HG02798 (cell line): Measurements from ENCODE around the gene PHF19.

Source experiments
- ATAC-seq: cut with Tn5 transposase; IDR thresholded peaks from one replicate; pipeline ENCODE4 v1.9.1; 2021; ENCODE audit warnings: mild to moderate bottlenecking; ENCODE audit not compliant: unreplicated experiment, poor library complexity

The PHF19 gene

DNA sequence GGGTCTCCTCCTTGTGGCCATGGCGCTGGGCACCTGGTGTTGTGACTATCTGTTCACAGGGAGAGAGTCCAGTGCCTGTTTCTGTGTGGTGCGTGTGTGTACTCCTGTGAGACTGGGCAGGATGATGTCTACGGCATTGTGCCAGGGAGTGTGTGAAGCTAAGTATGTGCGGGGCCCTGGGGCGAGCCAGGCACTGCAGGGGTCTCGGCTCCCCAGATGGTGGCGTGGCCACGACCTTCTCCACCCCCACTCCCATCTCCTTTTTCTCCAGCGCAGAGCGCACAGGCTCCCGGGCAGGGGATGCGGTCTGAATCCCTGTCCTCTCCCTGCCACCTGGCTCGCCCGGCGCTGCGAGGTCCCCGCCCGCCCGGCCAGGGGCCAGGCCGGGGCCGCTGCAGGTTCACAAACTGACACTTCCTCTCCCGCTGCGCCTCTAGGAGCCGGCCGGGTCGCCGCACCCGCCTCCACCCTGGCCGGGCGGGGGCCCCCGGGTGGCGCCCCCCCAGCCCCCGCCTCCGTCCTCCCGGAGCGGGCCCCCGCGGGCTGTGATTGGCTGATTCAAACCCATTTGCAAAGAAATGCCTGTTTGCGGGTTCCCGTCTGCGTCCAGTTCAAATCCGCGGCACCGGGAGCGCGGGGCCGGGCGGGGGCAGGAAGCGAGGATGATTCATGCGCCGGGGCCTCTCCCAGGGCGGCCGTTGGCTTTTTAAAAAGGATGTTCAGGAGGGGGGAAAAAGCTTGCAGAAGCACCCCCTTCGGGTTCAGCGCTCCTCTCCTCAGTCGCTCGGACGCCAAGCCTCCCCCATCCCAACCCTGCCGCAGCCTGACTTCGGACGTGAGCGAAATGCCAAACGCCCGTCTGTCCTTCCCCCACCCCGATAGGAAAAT lies 790 bp downstream of the PHF19 start:
- ATAC-seq = peak; percentile 69

DNA sequence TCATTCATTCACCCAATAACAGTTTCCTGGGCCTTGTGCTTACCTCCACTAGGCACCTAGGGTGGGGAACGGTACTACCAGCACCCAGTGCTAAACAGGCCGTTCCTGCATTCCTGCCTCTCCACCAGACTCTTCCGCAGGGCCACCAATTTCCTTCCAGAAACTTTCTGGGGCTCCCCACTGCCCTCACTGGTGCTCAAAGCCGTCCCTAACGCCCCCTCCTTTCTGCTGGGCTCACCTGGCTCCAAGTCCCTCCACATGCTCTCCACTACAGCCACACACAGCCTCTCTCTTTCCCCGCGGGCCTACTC lies 1.4 kb downstream of the PHF19 start:
- no peak for ATAC-seq

DNA sequence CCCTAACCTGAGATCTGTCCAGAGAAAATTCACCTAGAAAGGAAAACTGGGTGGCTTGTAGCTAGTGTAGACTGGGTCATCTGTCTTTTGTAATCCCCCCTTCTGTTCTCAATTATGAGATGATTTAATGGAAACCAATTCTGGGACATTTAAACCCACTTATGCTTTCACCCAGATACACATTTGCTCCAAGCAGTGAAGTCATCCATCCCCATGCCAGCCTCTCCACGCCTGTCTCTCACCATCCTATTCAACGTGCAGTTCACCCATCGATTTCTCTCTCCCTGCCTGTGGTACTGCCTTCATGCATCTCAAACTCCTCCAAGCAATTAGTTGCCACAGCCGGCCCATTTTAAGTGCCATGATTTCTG lies 1.8 kb downstream of the PHF19 start:
- no peak for ATAC-seq

DNA sequence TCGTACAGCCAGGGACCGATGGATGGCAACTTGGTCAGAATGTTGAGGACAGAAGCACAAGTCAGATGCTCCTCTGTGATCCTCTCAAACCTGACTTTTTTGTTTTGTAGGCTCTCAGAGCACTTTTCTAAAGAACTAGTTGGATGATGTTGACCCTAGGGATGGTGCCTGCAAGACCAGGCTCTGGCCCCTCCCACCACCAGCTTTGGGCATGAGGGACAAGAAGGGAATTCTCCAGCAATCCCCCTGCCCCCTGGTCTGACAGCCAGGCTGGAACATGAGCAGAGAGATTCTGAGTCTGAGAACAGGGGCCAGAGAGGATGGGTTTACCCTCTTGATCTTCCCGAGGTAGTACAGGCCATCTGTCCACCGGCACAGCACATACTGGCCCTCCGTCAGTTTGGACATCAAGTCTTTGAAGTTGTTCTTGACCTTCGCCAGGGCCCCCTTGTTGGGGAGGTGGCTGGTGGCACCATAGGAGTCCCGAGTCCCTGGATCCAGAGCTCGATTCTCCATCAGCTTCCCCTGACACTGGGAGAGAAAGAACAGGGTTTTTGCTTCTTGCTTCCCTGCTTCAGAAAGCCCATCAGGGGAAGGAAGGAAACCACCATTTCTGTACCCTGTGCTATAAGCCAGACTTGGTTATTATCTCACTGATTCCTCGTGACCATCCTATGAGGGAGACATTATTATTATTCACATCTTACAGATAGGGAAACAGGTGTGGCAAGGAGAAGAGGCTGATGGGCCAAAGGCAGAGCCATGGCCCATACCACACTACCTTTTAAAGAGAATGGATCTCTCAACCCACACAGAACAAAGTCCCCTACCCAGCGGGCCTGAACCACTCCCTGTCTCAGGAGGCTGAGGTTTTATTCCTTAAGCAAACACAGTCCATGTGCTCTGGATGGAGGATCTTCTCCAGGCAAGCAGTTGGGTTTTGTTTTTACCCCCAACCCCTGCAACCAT lies 2.5 kb downstream of the PHF19 start:
- ATAC-seq = no peak

DNA sequence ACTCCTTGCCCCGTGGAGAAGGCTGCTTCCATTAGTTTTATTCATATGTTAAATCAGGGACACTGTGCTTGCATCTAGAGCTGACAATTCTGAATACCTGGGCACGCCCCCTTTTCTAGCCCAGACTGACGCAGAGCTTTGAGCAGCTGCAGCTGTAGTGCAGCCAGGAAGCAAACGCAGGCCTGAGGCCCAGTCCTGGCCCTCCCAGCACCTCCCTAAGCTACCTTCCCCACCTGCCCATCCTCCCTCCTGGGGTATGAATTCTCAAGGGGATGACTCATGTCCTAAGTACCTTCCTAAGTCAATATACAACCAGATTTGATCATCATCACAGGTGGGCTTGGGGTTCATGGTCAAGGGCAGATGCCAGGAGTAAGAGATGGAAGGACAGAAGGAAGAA lies 3.5 kb downstream of the PHF19 start:
- ATAC-seq = no peak

DNA sequence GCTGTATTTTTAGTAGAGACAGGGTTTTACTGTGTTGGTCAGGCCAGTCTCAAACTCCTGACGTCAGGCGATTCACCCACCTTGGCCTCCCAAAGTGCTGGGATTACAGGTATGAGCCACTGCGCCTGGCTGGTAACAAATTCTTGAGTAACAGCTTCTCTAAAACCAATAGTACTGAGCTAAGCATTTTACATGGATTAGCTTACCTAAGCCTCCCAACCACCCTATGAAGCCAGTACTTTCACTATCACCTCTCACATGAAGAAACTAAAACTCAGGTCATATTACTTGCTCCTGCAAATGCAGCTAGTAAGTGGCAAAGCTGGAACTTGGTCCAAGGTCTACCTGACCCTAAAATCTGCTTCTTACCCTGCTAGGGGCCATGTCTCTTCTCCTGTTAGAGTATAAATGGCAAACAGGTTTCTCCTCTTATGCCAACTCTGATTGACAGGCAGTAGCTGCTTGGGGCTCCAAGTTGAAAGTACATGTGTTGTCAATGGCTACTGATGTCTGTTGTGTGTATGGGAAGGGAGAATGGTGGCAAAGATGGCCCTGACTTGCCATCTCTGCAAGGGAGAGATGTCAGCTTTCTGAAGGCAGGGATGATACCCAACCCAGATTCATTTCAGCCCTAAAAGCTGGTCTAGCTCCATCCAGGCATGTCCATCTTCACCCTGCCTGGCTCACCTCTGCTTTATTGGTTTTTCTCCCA lies 4.0 kb downstream of the PHF19 start:
- ATAC-seq = no peak

DNA sequence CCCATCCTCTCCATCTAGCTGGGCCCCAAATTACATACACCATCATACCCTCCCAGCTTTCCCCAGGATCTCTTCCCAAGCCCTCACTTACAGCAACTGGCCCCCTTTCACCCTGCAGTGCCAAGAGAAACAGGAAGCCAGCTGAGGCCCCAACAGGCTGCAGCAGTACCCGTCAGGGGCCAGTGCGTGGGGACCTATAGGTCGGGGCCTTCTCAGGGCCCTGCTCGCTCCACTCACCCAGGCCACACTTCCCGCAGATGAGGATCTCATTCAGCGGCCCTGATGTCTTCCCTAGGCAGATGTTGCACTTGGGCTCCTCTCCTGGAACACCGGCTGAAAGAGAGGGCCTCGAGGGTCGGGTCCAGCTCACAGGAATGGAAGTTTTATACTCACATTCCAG lies 6.8 kb downstream of the PHF19 start:
- no peak for ATAC-seq

DNA sequence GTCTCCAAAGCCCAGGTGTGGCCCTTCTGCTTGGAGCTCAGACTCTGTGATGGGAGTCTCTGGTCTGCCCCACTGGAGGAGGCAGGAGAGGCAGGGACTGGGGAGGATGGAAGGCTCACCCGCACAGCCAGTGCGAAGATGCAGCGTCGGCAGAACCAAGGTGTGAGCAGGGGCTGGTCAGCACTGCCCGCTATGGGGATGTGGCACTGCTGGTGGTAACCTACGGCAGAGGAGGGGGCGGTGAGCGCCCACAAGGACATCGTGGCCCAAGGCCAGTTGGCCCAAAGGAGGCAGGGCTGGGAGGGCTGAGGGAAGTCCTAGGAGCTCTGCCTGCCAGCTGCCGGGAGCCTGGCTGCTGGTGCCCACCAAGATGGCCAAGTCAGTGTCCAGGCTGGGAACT lies 7.3 kb downstream of the PHF19 start:
- no peak for ATAC-seq

DNA sequence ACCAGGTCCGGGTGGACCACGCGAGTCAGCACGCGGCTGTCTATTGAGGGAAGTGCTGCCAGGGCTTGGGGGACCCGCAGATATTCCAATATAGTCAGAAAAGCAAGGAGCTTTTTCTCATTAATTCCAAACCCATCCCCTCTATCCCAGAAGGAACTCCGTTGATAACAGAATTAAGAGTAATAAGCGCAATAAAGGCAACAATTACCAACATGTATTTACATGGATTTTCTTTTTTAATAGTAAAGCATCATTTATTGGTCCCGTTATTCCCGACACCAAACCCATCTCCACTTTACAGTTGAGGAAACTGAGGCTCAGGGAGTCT lies 7.7 kb downstream of the PHF19 start:
- ATAC-seq = no peak

DNA sequence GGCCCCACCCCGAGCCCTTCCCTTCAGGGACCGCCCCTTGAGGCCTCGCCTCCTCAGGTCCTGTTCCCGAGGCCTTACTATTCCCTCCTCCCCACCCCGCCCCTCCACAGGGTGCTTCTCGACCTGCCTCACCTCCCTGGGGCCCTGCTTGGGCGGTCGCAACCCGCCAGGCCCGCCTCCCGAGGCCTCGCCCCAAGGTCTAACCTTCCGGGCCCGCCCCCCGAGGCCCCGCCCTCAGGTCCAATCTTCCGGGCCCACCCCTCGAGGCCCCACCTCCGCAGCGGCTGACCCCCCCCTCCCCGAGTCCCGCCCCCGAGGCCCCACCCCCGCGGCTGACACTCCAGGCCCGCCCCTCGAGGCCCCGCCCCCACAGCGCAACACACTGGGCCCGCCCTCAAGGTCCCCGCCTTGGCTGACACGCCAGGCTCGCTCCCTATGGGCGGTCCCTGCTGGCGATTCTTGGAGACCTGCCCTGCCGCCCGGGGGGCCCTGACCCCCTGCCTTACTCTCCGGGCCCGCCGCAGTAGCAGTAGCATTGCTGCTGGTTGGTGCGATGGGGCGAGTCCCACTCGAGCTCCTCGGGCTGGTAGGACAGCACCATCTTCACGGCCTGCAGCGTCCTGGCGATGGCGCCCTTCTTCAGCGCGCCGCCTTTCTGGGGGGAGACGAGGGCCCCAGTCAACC lies 8.2 kb downstream of the PHF19 start:
- ATAC-seq = peak; percentile 93

DNA sequence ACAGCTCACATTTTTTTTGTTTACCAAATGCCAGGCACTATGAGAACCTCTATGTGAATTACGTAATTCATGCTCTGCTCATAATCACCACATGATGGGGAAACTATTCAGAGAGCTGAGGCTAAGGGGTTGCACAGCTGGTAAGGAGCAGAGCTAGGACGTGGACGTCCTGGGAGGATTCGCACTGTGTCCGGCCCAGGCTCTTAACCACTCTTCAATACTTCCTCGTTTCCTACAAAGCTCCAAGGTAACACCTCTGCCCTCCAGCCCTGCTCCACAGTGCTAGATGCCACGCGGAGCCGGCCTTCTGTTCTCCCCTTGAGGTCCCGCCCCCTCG lies 8.7 kb downstream of the PHF19 start:
- no peak for ATAC-seq

DNA sequence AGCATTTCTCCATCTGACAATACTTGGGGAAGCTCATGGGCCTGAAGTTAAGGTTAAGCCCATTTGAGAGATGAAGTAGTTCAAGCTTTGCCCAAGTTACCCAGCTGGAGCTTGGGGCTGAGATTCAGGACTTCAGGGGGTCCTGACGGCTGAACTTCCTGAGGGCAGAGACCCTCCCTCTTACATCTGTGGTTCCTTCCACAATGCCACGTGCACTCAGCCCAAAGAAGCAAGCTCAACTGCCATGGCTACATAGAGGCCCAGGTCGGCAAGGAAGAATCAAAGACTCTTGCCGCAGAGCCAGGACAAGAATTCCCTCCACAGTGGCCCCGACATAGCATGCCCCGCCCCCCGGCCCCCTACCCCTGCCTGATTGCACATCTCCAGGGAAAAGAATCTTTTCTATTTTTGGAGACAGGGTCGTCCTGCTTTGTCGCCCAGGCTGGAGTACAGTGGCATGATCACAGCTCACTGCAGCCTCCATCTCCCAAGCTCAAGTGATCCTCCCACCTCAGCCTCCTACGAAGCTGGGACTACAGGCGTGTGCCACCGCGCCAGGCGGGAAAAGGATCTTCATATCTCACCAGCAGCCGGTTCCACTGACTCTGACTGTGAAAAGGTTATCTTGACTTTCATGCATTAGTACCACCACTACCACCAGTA lies 9.2 kb downstream of the PHF19 start:
- no peak for ATAC-seq

DNA sequence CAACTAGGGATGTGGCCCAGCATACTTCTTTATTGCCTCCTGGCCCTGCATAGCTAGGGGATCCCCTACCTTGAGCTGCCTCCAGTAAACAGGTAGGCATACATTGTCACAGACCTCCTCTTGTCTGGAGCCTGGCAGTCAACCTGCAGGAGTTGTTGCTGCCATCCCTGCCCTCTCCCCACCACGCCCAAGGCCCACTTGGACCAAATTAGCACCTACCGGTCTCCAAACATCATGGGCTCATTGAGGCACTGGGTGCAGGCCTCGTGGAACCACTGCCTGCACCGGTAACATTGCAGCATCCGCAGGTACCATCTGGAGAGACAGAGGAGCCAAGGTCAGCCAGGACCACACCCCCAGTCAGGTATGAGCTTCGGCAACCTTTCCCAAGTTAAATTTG lies 10.3 kb downstream of the PHF19 start:
- no peak for ATAC-seq

DNA sequence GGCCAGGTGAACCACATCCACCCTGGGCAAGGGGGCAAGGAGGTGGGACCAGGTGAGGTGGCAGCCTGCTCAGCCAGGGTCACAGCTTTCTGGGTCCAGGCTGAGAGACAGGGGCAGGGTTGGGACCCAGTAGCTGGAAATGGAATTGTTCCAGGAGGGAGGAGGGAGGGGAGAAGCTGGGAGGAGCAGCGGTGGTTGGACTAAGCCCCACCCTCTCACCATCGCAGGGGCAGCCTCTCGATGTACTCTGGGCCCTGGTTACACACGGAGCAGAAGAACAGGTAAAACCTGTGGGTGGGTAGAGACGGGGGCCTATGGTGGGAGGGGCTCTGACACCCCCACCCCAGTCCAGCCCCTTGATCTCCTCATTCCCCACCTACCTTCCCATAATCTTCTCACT lies 11.2 kb downstream of the PHF19 start:
- ATAC-seq = no peak

DNA sequence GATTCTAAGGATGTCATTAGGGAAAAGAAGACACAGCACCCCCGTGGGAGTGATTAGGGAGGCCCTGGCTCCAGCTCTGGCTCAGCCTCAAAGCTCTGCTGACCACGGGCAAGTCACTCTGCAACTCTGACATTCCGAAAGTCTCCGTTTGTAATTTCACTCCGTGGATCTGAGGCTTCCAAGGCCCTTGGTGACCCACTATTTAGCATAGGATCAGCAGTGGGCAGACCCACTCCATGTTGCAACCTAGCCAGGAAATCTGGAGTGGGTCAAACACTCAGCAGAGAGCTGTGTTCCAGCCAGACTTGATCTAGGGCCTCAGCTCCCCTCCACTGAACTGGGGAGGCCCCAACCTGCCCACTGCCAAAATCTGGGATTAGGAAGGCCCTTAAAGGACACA lies 11.8 kb downstream of the PHF19 start:
- ATAC-seq = no peak

DNA sequence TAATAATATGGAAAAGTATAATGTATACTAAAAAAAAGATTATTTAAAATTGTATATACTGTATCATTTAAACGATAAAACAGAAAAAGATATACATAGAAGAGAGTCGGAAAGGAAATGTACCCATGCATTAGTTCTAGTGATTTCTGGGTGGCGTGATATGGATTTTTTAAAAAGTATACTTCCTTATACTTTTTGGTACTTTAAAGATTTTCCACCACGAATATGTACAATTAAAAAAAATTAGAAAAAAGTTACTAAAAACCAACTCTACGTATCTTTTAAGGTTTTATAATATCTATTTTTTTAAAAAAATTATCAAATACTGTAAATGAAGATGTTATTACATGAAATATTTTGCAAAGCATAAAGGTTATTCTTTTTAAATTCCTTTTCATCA lies 12.3 kb downstream of the PHF19 start:
- no peak for ATAC-seq

DNA sequence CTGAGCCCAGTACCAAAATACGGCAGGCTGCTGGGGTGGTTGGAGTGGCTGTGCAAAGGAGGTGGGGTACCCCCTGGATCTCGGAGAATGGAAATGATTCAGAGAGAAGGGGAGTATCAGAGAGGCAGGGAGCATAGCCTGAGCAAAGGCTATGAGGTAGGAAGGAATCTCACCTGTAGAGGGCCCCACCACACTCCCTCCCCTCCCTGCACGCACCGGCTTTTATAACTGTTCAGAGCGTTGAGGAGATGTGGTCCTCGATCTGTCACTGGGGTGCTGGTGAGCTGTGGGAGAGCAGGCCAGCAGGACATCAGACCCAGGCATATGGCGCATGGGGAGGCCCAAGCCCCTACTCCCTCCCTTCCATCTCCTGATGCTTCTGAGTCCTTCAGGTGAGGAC lies 13.2 kb downstream of the PHF19 start:
- ATAC-seq = no peak

DNA sequence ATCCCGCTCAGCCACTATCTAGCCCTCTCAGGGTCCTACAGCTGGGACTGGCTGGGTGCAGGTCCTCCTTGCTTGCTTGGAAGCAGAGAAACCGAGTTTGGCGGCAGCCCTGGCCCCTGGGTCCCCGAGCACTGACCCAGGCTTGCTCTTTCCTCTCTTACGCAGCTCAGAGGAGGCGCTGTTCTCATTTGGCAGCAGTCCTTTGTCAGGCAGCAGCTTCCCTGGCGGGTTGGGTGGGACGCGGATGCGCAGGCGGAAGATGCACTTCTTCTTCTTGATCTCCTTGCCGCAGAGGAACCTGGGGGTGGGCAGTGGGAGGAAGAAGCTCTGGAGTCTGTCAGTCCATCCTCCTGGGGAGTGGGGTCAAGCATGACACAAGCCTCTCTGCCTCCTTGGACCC lies 14.5 kb downstream of the PHF19 start:
- ATAC-seq = no peak

DNA sequence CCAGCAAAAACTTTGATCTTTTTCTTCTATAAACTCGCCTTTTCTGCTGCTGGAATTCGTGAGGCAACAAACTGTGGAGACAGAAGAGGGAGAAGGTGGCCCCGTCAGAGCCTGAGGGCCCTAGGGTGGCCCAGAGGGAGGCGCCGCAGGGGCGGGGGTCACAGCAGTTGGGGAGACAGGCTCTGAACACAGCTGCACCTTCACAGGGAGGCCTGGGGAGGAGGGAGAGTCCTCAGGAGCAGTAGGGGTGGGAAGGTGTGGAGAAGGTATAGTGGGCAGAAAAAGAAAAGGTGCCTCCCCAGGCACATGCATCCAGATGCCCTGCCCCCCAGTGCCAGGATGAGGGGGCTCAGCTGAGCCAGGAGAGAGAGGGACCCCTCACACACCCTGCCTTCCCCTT lies 15.1 kb downstream of the PHF19 start:
- ATAC-seq = no peak

DNA sequence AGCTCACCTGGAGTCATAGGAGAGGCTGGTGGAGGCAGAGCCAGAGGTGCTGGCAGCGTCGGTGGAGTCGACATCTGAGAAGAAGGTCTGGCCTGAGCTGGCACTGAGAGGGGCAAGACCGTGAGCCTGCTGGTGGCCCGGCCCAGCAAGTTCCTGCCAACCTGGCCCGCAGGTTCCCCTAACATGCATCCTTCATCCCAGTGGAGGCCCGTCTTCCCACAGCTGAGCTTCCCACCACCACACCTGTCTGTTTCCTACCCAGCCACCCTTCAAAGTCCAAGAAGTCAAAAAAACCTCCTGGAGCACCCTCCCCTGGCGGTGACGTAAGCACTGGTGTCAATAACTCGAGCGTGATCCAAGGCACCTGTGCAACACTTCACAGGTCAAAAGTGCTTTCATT lies 16.9 kb downstream of the PHF19 start:
- no peak for ATAC-seq
